ENCODE data around the gene ADAMTS8. TPM values are rescaled to one million over a fixed set of nuclear protein-coding genes. Genes with fewer than 3 reads are reported as not detected.

Gene ADAMTS8
- total RNA-seq = not detected

- Mint-ChIP-seq H3K27ac (no peak within 1 kb of the TSS), H3K36me3 (ENCODE audit: low read depth) (no peaks in the 10 kb centered on the region), H3K27me3 (peaks cover 49% of the 10 kb centered on the region), H3K9me3 (ENCODE audit: low read depth) (no peaks in the 10 kb centered on the region), H3K4me1 (peaks cover 11% of the 10 kb centered on the region), H3K4me3 (peak within 1 kb of the TSS; percentile 22)
- intact Hi-C loops (cut with DNase I, micrococcal nuclease) = no loop called here
- no peak for DNase-seq
- ATAC-seq = no peak
- ChIA-PET POLR2A (no interaction called here), CTCF (interaction anchor here (0.6 kb wide), 1 partner anchor 25 kb away, joined by 4 read pairs; no protein-coding TSS in a partner anchor)
Observed at GRCh38 chr11:130428316-130429119, at the start of gene ADAMTS8. Gene ADAMTS8, minus strand, starts transcription at chr11:130428609. Its CDS starts 323 bp downstream, at chr11:130428286.

- no peaks in the 10 kb centered on the region for H3K9me3 Mint-ChIP-seq (ENCODE audit: low read depth)
- no peaks in the 10 kb centered on the region for H3K36me3 Mint-ChIP-seq (ENCODE audit: low read depth)
- H3K27me3 Mint-ChIP-seq = no peaks in the 10 kb centered on the region
- CTCF ChIA-PET = interaction anchor here (0.7 to 0.8 kb wide), 3 partner anchors 18 to 43 kb away, joined by 3 read pairs; no protein-coding TSS in a partner anchor
- H3K4me3 Mint-ChIP-seq = no peak overlapping the region
- H3K4me1 Mint-ChIP-seq = no peaks in the 10 kb centered on the region
- POLR2A ChIA-PET = no interaction called here
- intact Hi-C loops (cut with DNase I, micrococcal nuclease) = no loop called here
- ATAC-seq (no peak), DNase-seq (no peak)
- no peak overlapping the region for H3K27ac Mint-ChIP-seq
Observed at GRCh38 chr11:130477586-130478203, 49.3 kb upstream of the ADAMTS8 start.

- intact Hi-C loops (cut with DNase I, micrococcal nuclease) = no loop called here
- POLR2A ChIA-PET = no interaction called here
- Mint-ChIP-seq H3K9me3 (ENCODE audit: low read depth) (no peaks in the 10 kb centered on the region), H3K27me3 (no peaks in the 10 kb centered on the region), H3K27ac (no peak overlapping the region), H3K36me3 (ENCODE audit: low read depth) (no peaks in the 10 kb centered on the region), H3K4me1 (no peaks in the 10 kb centered on the region), H3K4me3 (no peak overlapping the region)
- DNase-seq = no peak
- CTCF ChIA-PET = interaction anchor here (0.7 to 1.1 kb wide), 3 partner anchors 17 to 385 kb away, joined by 3 to 4 read pairs (median 3); no protein-coding TSS in a partner anchor
- ATAC-seq = no peak
Observed at GRCh38 chr11:130476922-130477491, 48.6 kb upstream of the ADAMTS8 start.

GRCh38 chr11:130476200-130476921, 48.0 kb upstream of the ADAMTS8 start:
- H3K4me1 Mint-ChIP-seq = no peaks in the 10 kb centered on the region
- ChIA-PET POLR2A (no interaction called here), CTCF (interaction anchor here (1.1 kb wide), 1 partner anchor 386 kb away, joined by 4 read pairs; no protein-coding TSS in a partner anchor)
- H3K27ac Mint-ChIP-seq = no peak overlapping the region
- no peaks in the 10 kb centered on the region for H3K27me3 Mint-ChIP-seq
- ATAC-seq (no peak), DNase-seq (no peak)
- no peaks in the 10 kb centered on the region for H3K36me3 Mint-ChIP-seq (ENCODE audit: low read depth)
- H3K9me3 Mint-ChIP-seq (ENCODE audit: low read depth) = no peaks in the 10 kb centered on the region
- intact Hi-C loops (cut with DNase I, micrococcal nuclease) = no loop called here
- H3K4me3 Mint-ChIP-seq = no peak overlapping the region

GRCh38 chr11:130475426-130476053, 47.1 kb upstream of the ADAMTS8 start:
- no peaks in the 10 kb centered on the region for H3K36me3 Mint-ChIP-seq (ENCODE audit: low read depth)
- ATAC-seq (no peak), DNase-seq (no peak)
- CTCF ChIA-PET = no interaction called here
- H3K4me1 Mint-ChIP-seq = no peaks in the 10 kb centered on the region
- intact Hi-C loops (cut with DNase I, micrococcal nuclease) = no loop called here
- H3K27me3 Mint-ChIP-seq = no peaks in the 10 kb centered on the region
- H3K9me3 Mint-ChIP-seq (ENCODE audit: low read depth) = no peaks in the 10 kb centered on the region
- H3K4me3 Mint-ChIP-seq = no peak overlapping the region
- H3K27ac Mint-ChIP-seq = no peak overlapping the region
- POLR2A ChIA-PET = no interaction called here

GRCh38 chr11:130474637-130475400, 46.4 kb upstream of the ADAMTS8 start:
- Mint-ChIP-seq H3K4me3 (no peak overlapping the region), H3K9me3 (ENCODE audit: low read depth) (no peaks in the 10 kb centered on the region), H3K27me3 (no peaks in the 10 kb centered on the region), H3K36me3 (ENCODE audit: low read depth) (no peaks in the 10 kb centered on the region), H3K4me1 (no peaks in the 10 kb centered on the region), H3K27ac (no peak overlapping the region)
- ChIA-PET CTCF (no interaction called here), POLR2A (no interaction called here)
- no peak for DNase-seq
- no peak for ATAC-seq
- intact Hi-C loops (cut with DNase I, micrococcal nuclease) = no loop called here

GRCh38 chr11:130473795-130474377, 45.5 kb upstream of the ADAMTS8 start:
- DNase-seq = no peak
- Mint-ChIP-seq H3K9me3 (ENCODE audit: low read depth) (no peaks in the 10 kb centered on the region), H3K4me1 (no peaks in the 10 kb centered on the region), H3K27me3 (no peaks in the 10 kb centered on the region), H3K36me3 (ENCODE audit: low read depth) (no peaks in the 10 kb centered on the region), H3K27ac (no peak overlapping the region), H3K4me3 (no peak overlapping the region)
- ChIA-PET CTCF (no interaction called here), POLR2A (no interaction called here)
- intact Hi-C loops (cut with DNase I, micrococcal nuclease) = no loop called here
- no peak for ATAC-seq

- POLR2A ChIA-PET = no interaction called here
Observed at GRCh38 chr11:130473056-130473794, 44.8 kb upstream of the ADAMTS8 start.

GRCh38 chr11:130472434-130472961, 44.1 kb upstream of the ADAMTS8 start:
- H3K36me3 Mint-ChIP-seq (ENCODE audit: low read depth) = no peaks in the 10 kb centered on the region
- no peaks in the 10 kb centered on the region for H3K9me3 Mint-ChIP-seq (ENCODE audit: low read depth)
- intact Hi-C loops (cut with DNase I, micrococcal nuclease) = no loop called here
- H3K27ac Mint-ChIP-seq = no peak overlapping the region
- H3K4me1 Mint-ChIP-seq = no peaks in the 10 kb centered on the region
- CTCF ChIA-PET = interaction anchor here (0.6 kb wide), 1 partner anchor 351 kb away, joined by 3 read pairs; no protein-coding TSS in a partner anchor
- no peak for DNase-seq
- no peak for ATAC-seq
- no peak overlapping the region for H3K4me3 Mint-ChIP-seq
- H3K27me3 Mint-ChIP-seq = no peaks in the 10 kb centered on the region
- POLR2A ChIA-PET = no interaction called here

More at GRCh38 chr11:130473056-130473794, 44.8 kb upstream of the ADAMTS8 start:
- Mint-ChIP-seq H3K4me3 (no peak overlapping the region), H3K4me1 (no peaks in the 10 kb centered on the region), H3K9me3 (ENCODE audit: low read depth) (no peaks in the 10 kb centered on the region), H3K27ac (no peak overlapping the region), H3K36me3 (ENCODE audit: low read depth) (no peaks in the 10 kb centered on the region), H3K27me3 (no peaks in the 10 kb centered on the region)
- intact Hi-C loops (cut with DNase I, micrococcal nuclease) = no loop called here
- ATAC-seq = no peak
- CTCF ChIA-PET = no interaction called here
- DNase-seq = no peak

All from activated CD4-positive, alpha-beta T cell treated with anti-CD3 and anti-CD28 coated beads for 36 hours (primary cell).